M059J (cell line): ENCODE data around the gene CDX1. TPM values are rescaled to one million over a fixed set of nuclear protein-coding genes. Genes with fewer than 3 reads are reported as not detected.

Source experiments
- DNase-seq: peaks from one replicate; pipeline ENCODE4 v3.0.0-alpha.2; 2012; ENCODE audit warnings: low read depth
- total RNA-seq: library from RNA; depleted of rRNA; stranded (reverse); fragments of >200 nt; shearing (Covaris generic); gene quantifications from 2 replicates; pipeline ENCODE4 v1.2.3, GENCODE V29; 2014; rRNA removed

CDX1 gene
- total RNA-seq = not detected in 2 replicates

- no peak for DNase-seq
Measured at GRCh38 chr5:150166650-150167511, at the start of gene CDX1. TSS of gene CDX1 (plus strand) at chr5:150166778. CDS start at chr5:150166877, 99 bp downstream.

- no peak for DNase-seq
Measured at GRCh38 chr5:150117945-150118560, 48.5 kb upstream of the CDX1 start.

DNA sequence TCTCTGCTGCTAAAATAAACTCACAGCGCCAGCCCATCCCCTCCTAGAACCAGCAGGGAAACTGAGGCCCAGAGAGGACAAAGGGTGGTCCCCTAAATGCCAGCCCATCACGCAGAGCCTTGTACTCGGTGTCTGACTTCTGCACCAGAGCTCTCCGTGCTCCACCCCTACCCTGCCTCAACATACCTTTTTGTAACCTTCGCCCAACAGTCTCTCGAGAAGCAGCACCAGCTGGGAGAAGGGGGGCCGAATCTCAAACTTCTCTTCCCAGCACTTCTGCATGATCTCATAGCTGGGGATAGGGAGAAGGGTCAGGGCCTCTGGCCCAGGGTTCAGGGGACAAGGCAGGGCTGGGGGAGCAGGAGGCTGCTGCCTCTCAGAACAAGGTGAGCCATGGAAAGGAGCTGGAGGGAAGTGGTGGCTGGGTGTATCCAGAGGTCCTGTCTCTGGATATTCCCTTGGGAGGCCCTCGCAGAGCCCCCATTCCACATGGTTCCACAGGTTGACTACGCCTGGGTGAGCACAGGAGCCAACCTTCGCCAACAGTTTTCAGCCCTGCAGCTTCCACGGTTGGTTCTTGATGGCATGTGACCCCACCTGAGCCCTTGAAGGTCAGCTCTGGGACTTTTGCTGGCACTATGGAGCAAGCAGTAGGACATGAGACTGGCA, 47.9 kb upstream of the CDX1 start:
- no peak for DNase-seq

GRCh38 chr5:150119421-150120061, 47.0 kb upstream of the CDX1 start:
- DNase-seq = no peak

- no peak for DNase-seq
Measured at GRCh38 chr5:150120062-150120441, 46.5 kb upstream of the CDX1 start.

DNA sequence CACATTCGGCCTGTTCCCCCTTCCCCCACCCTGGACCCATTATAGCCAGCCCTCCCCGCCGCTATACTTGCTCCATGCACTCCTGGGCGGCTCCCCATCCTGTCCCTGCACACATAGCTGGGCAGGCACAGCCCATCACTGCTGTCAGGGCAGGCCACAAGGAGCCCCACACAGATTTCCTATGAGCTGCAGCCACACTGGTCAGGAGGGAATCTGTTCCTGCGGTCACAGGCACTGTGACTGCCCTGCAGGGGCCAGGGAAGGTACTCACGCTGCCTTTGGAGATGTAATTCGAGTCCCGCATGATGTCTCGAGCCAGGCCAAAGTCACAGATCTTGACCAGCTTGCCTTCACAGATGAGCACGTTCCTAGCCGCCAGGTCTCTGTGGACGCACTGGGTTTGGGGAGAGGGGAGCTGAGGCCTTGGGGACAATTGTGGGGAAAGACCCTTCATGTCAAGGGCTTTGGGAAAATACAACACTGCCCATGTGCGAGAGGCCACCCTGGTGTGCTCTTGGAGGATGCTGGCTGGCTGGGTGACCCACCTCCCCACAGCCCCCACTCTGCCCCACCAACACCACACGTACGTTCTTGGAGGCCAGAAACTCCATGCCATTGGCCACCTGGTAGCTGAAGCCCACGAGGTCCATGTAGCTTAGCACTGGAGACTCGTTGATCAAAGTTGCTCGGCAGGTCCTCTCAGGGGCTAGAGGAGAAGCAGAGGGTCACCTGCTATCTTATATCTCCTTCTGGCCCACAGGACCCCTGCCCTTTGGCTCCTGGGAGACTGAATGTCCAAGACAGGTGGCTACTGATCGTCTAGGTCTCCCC, 45.7 kb upstream of the CDX1 start:
- no peak for DNase-seq

- no peak for DNase-seq
Measured at GRCh38 chr5:150121448-150122157, 45.0 kb upstream of the CDX1 start.

- DNase-seq = peak; percentile 31
Measured at GRCh38 chr5:150122158-150122510, 44.4 kb upstream of the CDX1 start.

GRCh38 chr5:150122536-150123481, 43.8 kb upstream of the CDX1 start:
- no peak for DNase-seq

- DNase-seq = no peak
Measured at GRCh38 chr5:150123542-150123941, 43.0 kb upstream of the CDX1 start.

GRCh38 chr5:150124111-150124557, 42.4 kb upstream of the CDX1 start:
- no peak for DNase-seq

DNA sequence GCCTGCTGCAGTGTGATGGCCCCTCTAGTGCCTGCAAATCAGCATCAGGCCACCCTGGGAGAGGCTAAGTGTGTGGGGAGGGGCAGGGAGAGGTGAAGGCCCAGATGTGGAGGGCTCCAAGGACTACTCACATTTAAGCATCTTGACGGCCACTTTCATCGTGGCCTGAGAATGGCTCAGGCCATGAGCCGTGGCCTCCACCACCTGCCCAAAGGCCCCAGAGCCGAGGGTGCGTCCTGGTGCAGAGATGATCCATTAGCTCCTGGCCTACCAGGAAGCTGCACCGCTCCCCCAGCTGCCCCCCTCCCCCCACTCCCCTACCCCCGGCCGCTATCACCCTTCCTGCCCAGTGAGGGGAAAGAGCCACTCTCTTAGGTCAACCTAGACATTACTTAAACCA, 42.0 kb upstream of the CDX1 start:
- DNase-seq = no peak

GRCh38 chr5:150125334-150125733, 41.2 kb upstream of the CDX1 start:
- DNase-seq = no peak

- no peak for DNase-seq
Measured at GRCh38 chr5:150126199-150126920, 40.2 kb upstream of the CDX1 start.

- no peak for DNase-seq
Measured at GRCh38 chr5:150126921-150127265, 39.7 kb upstream of the CDX1 start.

DNA sequence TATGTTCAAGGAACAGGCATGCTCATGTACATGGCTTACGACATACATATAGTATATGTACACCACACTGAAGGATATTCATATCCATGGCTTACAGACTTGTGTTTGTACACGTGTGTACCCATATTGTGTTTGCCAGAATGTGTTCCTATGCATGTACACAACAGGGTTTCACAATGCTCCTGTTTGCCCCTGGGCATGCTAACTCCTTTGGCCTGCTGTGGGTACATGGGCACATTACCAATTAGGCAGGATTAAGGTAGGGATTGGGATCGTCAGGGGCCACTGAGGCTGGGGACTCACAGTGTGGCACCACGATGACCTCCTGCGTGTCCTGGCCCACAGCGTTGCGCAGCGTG, 37.1 kb upstream of the CDX1 start:
- DNase-seq = no peak

GRCh38 chr5:150129813-150130492, 36.6 kb upstream of the CDX1 start:
- DNase-seq = peak; percentile 53

DNA sequence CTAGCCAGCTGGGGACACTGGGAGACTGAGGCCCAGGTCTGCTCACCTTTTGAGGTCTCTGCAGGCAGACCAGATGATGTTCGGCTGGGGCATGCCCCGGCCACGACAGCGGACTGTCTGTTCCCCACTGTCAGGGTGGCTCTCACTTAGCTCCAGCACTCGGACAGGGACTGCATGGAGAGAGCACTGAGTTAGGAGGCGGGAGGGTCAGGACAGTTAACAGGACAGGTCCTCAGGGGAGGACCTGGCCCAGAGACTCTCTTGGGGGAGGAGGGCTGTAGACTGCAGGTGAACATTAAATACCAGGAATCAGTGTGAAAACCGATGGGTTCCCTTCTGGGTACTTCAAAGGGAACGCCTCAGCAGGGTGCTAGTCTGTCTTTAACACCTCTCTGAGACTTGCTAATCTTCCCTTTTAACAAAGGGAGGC, 36.1 kb upstream of the CDX1 start:
- no peak for DNase-seq
